NCI-H748 treated with DMSO at 0.1 percent for 48 hours (cell line): ENCODE measurements around the gene NACC1.

Experiments
- DNase-seq: peaks from one replicate; lab custom pipeline; 2025; lab: John Stamatoyannopoulos, UW

The NACC1 gene

GRCh38 chr19:13120817-13121216 is 2.8 kb downstream of the NACC1 start:
- DNase-seq: no peak

DNA sequence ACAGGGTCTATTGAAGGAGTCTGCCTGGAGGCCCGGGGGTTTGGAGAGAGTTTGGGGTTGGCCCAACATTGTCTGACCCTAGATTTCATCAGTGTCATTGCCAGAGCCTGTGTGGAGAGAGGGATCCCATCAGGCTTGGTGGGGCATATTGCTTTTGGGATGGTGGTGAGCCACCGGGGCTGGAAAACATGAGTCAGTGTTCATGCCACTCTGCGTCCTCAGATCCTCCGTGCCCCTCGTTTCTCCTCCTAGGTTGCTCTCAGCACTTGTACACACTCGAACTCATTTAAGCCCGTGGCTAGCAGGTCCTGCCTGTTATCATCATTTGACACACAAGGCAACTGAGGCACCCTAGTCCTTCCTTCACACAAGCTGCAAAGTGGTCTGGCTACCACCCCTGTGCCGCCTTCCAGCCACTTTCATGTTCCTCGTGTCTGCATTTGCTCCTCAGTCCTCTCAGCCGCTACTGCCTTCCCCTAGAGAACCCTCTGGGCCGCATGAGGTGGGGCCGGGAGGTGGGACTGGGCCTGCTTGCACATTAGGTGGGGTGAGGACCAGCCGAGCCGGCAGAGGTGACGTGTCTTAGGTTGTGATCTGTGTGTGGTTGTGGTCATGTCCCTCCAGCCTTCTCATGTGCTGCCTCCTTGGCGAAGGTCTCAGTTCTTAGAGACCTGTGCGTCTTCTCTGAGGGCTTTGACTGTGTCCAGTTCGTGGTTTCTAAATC is 3.6 kb downstream of the NACC1 start:
- DNase-seq: no peak

DNA sequence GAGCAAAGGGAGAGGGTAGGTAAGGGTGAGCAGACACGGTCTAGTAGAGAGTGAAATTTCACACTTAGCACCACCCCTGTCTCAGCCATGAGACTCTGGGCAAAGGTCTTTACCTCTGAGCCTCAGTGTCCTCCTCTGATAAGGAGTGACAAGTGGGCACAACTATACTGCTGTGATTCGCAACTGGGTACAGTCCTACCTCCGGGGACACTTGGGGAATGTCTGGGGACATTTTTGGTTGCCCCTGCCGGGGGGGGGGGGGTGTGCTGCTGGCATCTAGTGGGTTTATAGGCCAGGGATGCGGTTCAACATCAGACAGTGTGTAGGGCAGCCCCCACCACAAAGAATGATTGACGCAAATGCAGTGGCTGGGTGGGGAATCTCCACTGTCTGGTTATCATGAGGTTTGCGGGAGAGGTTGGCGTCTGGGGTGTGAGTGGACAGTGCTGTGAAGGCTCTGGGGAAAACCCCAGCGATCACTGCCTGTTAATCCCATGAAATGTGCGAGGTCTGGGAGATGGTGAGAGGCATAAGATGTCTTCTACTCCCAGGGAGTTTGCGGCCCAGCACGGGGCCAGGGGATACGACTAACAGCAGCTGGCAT is 4.3 kb downstream of the NACC1 start:
- no peak for DNase-seq

DNA sequence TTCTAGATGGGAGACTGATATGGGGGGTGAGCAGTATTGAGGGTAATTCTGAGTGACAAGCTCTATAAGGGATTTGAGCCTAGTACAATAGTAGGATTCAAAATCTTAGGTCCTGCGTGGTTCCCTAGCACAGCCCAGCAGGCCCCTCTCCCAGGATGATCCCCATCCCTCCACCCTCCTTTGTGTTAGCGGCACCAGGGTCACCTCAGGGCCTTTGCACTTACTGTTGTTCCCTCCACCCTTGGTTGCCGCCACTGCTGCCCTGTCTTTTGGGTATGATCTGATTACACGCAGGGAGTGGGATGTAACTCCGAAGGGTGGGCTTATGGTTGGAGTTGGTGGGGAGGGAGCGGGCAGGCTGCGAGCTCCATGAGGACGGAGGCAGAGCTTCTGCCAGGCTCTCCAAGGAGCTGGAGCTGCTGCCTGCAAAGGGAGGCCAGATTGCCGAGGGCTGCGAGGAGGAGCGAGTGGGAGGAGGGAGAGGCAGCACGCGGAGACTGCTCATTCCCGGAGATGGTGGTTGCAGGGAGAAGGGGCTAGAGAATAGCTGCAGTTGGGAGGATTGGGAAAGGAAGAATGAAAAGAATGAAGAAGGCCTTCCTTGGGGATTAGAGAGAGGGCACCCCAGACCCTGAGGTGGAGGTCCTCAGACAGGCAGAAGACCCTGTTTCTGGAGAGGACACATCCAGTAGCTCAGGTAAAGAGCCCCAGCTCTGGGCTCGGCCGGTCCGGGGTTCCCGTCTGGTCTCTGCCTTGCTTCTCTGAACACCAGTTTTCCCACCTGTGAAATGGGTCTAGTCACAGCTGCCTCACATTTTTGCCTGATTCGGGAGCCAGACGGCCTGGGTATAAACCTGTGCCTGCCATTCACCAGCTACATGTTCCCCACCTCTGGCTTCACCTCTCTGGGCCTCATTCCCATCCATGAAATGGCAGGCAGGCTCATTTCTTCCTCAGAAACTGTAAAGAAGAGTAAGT is 5.2 kb downstream of the NACC1 start:
- no peak for DNase-seq

DNA sequence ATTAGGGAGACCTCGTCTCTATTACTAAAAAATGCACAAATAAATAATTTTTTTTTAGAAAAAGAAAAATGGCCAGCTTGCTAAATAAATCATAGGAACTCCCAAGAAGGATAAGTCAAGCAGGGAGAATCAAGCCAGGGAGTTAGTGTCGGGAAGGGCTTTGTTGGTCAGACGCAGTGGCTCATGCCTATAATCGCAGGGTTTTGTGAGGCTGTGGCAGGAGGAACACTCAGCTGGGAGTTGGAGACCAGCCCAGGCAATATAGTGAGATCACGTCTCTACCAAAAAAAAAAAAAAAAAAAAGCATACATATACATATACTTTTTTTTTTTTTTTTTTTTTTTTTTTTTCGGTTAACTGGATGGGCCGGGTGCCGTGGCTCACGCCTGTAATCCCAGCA is 9.0 kb downstream of the NACC1 start:
- no peak for DNase-seq

GRCh38 chr19:13127811-13128575 is 9.9 kb downstream of the NACC1 start:
- DNase-seq: no peak

- DNase-seq: no peak
These were observed 10.5 kb downstream of the NACC1 start for GRCh38 chr19:13128583-13128982.

DNA sequence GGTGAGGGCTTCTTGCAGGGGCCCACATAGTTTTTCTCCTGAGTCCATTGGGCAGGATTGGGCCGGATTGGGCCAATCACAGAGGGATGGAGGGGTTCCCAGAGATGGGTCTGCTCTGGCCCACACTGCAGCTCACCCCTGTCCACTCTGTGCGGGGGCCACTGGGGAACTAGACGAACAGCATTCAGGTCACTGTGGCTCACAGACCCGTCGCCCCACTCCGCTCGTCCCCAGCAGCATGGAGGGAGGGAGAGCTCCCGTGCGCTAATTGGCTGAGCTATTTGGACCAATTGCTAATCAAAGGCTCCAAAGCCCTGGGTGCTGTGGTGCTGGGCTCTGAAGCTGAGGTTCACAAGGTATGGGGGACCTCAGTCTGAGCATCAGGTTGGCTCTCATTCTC is 11.3 kb downstream of the NACC1 start:
- DNase-seq: no peak

DNA sequence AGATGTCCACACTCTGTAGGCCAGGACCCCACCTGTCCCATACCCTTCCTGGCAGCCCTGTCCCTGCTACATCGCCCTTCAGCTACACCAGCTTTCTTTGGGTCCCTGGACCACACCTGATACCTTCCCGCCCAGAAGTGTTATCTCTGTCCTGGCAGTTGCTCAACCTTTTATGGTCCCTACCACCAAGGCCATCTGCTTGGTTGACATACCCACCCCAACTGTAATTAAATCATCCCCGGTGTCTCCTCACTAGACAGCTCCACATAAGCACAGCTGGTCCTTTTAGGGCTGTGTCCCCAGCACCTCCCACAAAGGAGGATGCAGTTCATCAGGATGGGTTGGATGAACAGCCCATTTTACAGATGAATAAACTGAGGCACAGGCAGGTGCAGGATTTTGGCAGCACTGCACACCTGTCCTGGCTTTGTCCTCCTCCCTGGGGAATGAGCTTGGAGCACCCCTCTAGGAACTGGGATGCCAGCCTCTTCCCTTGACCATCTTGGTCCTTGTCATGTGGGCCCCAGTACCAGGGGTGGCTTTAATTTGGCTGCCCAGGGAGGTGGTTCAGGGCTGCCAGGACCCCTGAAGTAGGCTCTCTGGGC is 12.9 kb downstream of the NACC1 start:
- DNase-seq: no peak

GRCh38 chr19:13132471-13133180 is 14.6 kb downstream of the NACC1 start:
- no peak for DNase-seq

DNA sequence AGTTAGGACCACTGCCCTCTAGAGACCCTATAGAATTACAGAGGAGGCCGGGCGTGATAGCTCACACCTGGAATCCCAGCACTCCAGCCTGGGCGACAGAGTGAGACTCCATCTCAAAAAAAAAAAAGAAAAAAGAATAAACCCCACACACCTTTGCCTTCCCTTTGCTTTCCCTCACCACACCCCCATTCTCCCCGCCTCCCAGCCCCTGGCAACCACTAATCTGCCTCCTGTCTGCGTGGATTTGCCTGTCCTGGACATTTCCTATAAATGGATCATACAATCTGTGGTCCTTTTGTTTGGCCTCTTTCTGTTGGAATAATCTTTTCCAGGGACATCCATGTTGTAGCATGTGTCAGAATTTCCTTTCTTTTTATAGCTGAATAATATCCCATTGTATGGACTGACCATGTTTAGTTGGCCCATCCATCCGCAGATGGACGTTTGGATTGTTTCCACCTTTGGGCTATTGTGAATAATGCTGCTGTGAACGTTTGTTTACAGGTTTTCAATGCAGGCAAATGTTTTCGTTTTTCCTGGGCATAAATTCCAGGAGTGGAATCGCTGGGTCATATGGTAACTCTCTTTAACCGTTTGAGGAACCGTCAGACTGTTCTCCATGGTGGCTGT is 15.3 kb downstream of the NACC1 start:
- DNase-seq: no peak

DNA sequence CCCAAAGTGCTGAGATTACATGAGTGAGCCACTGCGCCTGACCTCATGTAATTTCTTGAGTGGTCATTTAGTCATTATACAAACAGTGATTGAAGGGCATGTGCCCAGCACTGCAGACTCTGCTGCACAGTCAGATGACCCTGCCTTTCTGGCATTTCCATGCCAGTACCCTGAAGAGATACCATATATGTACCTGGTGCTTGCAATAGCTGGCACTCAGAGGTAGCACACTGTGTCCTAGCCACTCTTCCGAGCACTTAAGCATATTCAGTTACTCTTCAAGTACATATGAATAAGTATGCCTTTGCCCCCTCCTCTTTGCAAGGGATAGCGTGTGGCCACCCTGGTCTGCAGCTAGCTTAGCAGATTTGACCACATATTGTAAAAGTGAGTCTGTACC is 16.6 kb downstream of the NACC1 start:
- no peak for DNase-seq

- DNase-seq: no peak
These were observed 17.3 kb downstream of the NACC1 start for GRCh38 chr19:13135068-13136062.

DNA sequence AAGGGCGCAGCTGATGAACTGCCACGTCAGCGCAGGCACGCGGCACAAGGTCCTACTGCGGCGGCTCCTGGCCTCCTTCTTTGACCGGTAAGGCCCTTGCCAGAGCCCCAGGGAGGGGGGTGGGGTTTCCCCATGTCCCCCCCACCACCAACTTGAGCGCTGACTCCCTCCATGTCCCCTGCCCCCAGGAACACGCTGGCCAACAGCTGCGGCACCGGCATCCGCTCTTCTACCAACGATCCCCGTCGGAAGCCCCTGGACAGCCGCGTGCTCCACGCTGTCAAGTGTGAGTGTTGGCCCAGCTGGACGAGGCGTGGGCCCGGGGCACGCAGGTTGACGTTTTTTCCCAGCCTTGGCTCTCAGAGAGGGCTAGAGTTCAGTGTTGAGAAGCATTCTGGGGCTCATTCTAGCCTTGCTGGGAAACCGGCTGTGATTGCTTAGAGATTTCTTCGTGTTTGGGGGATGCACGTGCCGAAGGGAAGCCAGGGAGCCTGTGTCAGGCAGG is 19.3 kb downstream of the NACC1 start:
- no peak for DNase-seq

DNA sequence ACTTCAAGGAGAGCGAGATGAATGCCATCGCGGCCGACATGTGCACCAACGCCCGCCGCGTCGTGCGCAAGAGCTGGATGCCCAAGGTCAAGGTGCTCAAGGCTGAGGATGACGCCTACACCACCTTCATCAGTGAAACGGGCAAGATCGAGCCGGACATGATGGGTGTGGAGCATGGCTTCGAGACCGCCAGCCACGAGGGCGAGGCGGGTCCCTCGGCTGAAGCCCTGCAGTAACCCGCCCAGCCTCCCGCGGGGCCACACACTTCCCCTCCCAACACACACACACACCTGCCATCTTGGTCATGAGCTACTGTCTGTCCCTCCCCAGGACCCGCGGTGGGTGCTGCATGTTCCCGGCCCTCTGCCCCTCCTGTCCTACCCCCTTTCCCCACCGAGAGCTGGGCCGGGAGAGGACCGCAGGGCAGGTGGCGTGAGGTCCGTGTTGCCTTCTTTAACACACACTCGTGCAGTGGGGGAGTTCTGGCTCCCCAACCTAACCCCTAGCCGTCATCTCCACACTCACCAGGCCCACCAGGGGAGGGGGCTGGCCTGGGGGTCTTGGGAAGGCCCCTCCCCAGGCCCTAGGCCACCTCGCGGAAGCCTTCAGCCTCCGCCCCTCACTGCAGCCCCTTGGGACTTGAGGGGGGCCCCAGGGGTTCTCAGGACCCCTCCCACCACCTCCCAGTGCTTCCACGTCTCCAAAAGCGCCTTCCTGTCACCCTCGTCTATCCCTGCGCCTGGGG is 20.3 kb downstream of the NACC1 start:
- no peak for DNase-seq

DNA sequence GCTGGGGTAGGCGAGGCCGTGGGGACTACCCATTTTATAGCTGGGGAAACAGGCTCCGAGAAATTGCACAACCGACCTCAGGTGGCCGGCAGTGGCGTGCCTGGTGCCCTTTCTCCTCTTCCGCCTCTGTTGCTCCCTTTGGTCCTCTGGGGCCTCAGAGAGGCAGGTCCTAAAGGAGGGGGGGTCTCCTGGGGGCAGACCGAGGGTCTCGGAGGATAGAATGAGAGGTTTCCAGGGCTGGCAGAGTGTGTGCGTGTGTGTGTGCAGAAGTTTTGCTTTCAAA is 20.8 kb downstream of the NACC1 start:
- no peak for DNase-seq

DNA sequence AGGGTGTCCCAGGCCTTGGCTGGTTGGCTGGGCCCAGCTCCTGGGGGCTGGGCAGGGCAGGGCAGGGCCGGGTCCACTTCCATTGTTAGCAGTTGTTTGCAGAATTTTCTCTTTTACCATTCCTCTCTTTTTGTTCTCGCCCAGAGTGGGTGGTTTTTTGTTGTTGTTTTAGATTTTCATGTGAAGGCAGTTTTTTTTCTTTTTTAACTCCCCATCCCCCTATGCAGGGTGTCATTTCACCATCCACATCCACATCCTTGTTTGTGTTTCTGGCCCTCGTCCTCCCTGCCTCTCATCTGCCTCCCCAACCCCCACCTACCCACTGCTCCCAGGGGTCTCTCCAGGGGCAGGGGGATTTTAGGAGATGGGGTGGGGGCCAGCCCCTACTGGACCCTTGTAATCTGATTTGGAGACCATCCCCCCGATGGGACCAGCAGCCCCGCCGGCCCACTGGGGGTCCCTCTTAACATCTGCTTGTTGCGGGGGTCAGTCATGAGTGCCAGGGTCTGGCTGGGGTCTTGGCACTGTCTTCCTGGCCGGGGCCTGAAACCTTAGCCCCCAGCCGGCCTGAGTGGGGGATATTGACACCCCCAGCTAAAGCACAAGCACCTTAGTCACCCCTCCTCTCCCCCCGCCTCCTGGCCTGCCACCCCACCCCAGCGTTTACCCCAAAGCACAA is 21.7 kb downstream of the NACC1 start:
- no peak for DNase-seq
